NB4 (cell line): ENCODE data around the gene CDC23.

Experiments used
- CTCF ChIP-seq: IDR thresholded peaks from one replicate; pipeline ENCODE4 v1.5.1; 2012; ENCODE audit warnings: low read depth, low read length
- POLR2A ChIP-seq: IDR thresholded peaks from 2 replicates; pipeline ENCODE4 v1.6.1; 2011; ENCODE audit warnings: mild to moderate bottlenecking; ENCODE audit not compliant: insufficient read length; ENCODE audit errors: extremely low read depth

- no peak for TF ChIP-seq CTCF
- TF ChIP-seq POLR2A, result no peak
Observed at GRCh38 chr5:138140268-138140667, 72.9 kb downstream of the CDC23 start.
